A549 (cell line): Measurements from ENCODE around the gene TMC5.

ENCODE experiments used
- EHMT2 ChIP-seq: fragments of 200-600 bp; sonication (generic); IDR thresholded peaks from 2 replicates; pipeline ENCODE4 v1.6.1; 2016; ENCODE audit warnings: antibody characterized with exemption, low read depth, mild to moderate bottlenecking, moderate library complexity
- GATA3 ChIP-seq: IDR thresholded peaks from 2 replicates; pipeline ENCODE4 v1.6.1; 2012; ENCODE audit warnings: borderline replicate concordance
- TF ChIP-seq, protein P1 (sequence below): IDR thresholded peaks from 2 replicates; pipeline ENCODE4 v1.6.1; 2012

DNA sequence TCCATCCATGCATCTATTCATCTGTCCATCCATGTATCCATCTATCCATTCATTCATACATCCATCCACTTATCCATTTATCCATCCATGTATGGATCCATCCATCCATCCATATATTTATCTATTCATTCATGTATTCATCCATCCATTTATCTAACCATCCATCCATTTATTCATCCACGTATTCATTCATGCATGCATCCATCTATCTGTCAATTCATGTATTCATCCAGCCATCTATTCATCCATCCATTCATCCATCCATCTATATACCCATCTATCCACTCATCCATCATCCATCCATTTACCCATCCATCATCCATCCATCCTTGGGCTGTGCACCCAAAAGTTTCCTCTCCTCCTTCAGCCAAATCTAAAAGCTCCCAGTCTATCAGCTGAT, 60.8 kb downstream of the TMC5 start:
- TF ChIP-seq EHMT2 (no peak), GATA3 (no peak)
- TF ChIP-seq, protein P1, sequence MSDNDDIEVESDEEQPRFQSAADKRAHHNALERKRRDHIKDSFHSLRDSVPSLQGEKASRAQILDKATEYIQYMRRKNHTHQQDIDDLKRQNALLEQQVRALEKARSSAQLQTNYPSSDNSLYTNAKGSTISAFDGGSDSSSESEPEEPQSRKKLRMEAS: no peak
